HepG2 (cell line): ENCODE results near the gene FRMD6. TPM values are rescaled to one million over a fixed set of nuclear protein-coding genes. Genes with fewer than 3 reads are reported as not detected.
A peak's percentile ranks its signal among the peaks of the same experiment; 100 is the strongest.

Source experiments
- BCLAF1 ChIP-seq: fragments of 450-650 bp; IDR thresholded peaks from 2 replicates; pipeline ENCODE4 v1.6.1; 2017; ENCODE audit warnings: mild to moderate bottlenecking
- GABPB1 ChIP-seq: IDR thresholded peaks from 2 replicates; pipeline ENCODE4 v1.6.1; 2016; ENCODE audit warnings: mild to moderate bottlenecking, missing genetic modification reagents, moderate library complexity, missing compliant biosample characterization
- HMG20A ChIP-seq: IDR thresholded peaks from 2 replicates; pipeline ENCODE4 v1.6.1; 2016; ENCODE audit warnings: borderline replicate concordance
- NR2C2 ChIP-seq: sonication (generic); formaldehyde crosslinking; IDR thresholded peaks from 2 replicates; pipeline ENCODE4 v1.4.0; 2020; ENCODE audit warnings: missing genetic modification reagents, mild to moderate bottlenecking, moderate library complexity, borderline replicate concordance
- RERE ChIP-seq: IDR thresholded peaks from 2 replicates; pipeline ENCODE4 v1.6.1; 2016; ENCODE audit warnings: low read depth, missing genetic modification reagents, missing compliant biosample characterization
- SAFB2 ChIP-seq: sonication (generic); formaldehyde crosslinking; IDR thresholded peaks from 2 replicates; pipeline ENCODE4 v1.5.1; 2020; ENCODE audit warnings: missing genetic modification reagents, low read depth, mild to moderate bottlenecking, borderline replicate concordance
- SMYD3 ChIP-seq: sonication (generic); formaldehyde crosslinking; IDR thresholded peaks from 2 replicates; pipeline ENCODE4 v1.8.1; 2023; ENCODE audit warnings: mild to moderate bottlenecking, missing genetic modification reagents
- ZNF451 ChIP-seq: sonication (generic); formaldehyde crosslinking; IDR thresholded peaks from 2 replicates; pipeline ENCODE4 v1.5.0; 2020; ENCODE audit warnings: mild to moderate bottlenecking, missing genetic modification reagents
- ZNF552 ChIP-seq: sonication (generic); formaldehyde crosslinking; IDR thresholded peaks from 2 replicates; pipeline ENCODE4 v1.9.0; 2022; ENCODE audit warnings: missing genetic modification reagents, mild to moderate bottlenecking, borderline replicate concordance
- ZNF629 ChIP-seq: sonication (generic); formaldehyde crosslinking; conservative IDR thresholded peaks from 2 replicates; pipeline ENCODE4 v1.5.0; 2020; ENCODE audit warnings: missing genetic modification reagents
- ZNF777 ChIP-seq: sonication (generic); formaldehyde crosslinking; IDR thresholded peaks from 2 replicates; pipeline ENCODE4 v1.4.0; 2020; ENCODE audit warnings: missing genetic modification reagents
- polyA plus RNA-seq, 8 experiments: library from polyadenylated mRNA; depleted of rRNA in 3 of 8; stranded (reverse) in 7 of 8; unstranded in 1 of 8; fragments of >200 nt; fragmentation: Illumina TruSeq in 4 of 8; extraction: Trizol in 4 of 8; gene quantifications; 2 replicates each; pipeline versions ENCODE4 v1.2.1 to v1.2.3, GENCODE V29; 2011 to 2016; ENCODE audit warnings: low read depth in 4 of 8, missing spikeins in 1 of 8, mixed read lengths in 1 of 8; ENCODE audit not compliant: insufficient read depth in 1 of 8
- total RNA-seq, 5 experiments: library from RNA; depleted of rRNA; stranded (reverse); fragments of >200 nt; fragmentation: Illumina TruSeq; extraction: Trizol; gene quantifications; 2 replicates each; pipeline ENCODE4 v1.2.3, GENCODE V29; 2016; ENCODE audit warnings: low read depth in 1 of 5
- TF ChIP-seq, protein P1 (sequence below), 2 experiments: sonication (generic) in 1 of 2; formaldehyde crosslinking in 1 of 2; IDR thresholded peaks; 2 replicates each; pipeline versions ENCODE4 v1.5.1 to v1.6.1; 2011 to 2020; ENCODE audit warnings: borderline replicate concordance in 1 of 2, low read depth in 1 of 2, low read length in 1 of 2, mild to moderate bottlenecking in 1 of 2, missing genetic modification reagents in 1 of 2, moderate library complexity in 1 of 2
- TF ChIP-seq, protein P2 (sequence below): sonication (generic); formaldehyde crosslinking; IDR thresholded peaks from 2 replicates; pipeline ENCODE4 v1.5.1; 2020; ENCODE audit warnings: missing genetic modification reagents, mild to moderate bottlenecking, borderline replicate concordance

The FRMD6 gene
- total and polyA plus RNA-seq, 2 of the 13 experiments (the other 11 are each of a cell fraction or from before 2014, with no cell fraction given): 2.4 to 5.4 TPM

DNA sequence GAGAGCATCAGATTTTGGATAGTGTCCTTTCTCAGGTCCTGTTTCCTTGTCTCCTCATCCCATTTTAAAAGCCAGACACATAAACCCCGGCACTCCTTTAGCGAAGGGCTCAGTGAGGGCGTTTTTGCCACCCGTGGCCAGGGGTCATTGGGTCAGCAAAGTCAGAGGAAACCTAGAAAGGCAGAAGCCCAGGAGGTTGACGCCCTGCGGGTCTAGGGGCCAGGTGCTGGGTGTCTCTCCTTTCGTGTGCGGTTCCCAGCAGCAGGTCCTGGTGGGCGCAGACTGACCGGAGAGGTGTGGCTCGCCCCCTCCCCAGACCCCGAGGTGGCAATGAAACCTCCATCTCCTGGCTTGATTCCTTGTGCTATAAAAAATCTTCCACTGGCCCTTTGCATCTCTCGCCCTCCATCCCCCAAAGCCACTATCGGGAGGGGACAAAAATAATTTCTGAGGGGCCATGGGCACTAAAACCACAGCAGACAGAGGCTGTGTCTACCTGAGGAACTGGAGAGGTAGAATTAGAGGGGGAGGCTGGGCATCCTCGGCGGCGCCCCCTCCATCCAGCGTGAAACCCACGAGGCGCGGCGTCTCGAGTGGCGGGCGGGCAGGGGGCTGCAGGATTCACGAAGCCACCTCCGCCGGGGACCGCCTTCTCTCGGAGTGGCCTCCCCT, 858 bp upstream of the FRMD6 start (continued):
- TF ChIP-seq, protein P1, sequence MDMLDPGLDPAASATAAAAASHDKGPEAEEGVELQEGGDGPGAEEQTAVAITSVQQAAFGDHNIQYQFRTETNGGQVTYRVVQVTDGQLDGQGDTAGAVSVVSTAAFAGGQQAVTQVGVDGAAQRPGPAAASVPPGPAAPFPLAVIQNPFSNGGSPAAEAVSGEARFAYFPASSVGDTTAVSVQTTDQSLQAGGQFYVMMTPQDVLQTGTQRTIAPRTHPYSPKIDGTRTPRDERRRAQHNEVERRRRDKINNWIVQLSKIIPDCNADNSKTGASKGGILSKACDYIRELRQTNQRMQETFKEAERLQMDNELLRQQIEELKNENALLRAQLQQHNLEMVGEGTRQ (IDR thresholded peaks at IDR 0.05; ENCODE audit: low read depth, low read length): no peak
- TF ChIP-seq, protein P1 (CRISPR knock-in tag; IDR thresholded peaks at IDR 0.05; ENCODE audit: borderline replicate concordance): no peak
- TF ChIP-seq RERE (no peak), BCLAF1 (no peak), ZNF777 (no peak), NR2C2 (CRISPR knock-in tag) (no peak; the same call in 1 of the 2 replicates), HMG20A (CRISPR knock-in tag) (no peak), SMYD3 (CRISPR knock-in tag) (no peak), GABPB1 (CRISPR knock-in tag) (no peak), ZNF629 (no peak), SAFB2 (CRISPR knock-in tag) (no peak), ZNF451 (CRISPR knock-in tag) (0 out of 2 replicates have a peak, but pooled peaks have one; percentile 43), ZNF552 (no peak)
- TF ChIP-seq, protein P2, sequence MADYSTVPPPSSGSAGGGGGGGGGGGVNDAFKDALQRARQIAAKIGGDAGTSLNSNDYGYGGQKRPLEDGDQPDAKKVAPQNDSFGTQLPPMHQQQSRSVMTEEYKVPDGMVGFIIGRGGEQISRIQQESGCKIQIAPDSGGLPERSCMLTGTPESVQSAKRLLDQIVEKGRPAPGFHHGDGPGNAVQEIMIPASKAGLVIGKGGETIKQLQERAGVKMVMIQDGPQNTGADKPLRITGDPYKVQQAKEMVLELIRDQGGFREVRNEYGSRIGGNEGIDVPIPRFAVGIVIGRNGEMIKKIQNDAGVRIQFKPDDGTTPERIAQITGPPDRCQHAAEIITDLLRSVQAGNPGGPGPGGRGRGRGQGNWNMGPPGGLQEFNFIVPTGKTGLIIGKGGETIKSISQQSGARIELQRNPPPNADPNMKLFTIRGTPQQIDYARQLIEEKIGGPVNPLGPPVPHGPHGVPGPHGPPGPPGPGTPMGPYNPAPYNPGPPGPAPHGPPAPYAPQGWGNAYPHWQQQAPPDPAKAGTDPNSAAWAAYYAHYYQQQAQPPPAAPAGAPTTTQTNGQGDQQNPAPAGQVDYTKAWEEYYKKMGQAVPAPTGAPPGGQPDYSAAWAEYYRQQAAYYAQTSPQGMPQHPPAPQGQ: no peak
